ENCODE measurements around the gene PDX1. TPM values are rescaled to one million over a fixed set of nuclear protein-coding genes. Genes with fewer than 3 reads are reported as not detected.

The PDX1 gene
- total and polyA plus RNA-seq, 9 of the 15 experiments (the other 6 are each of a cell fraction or from before 2014, with no cell fraction given) = not detected

GRCh38 chr13:27928353-27928804, 8.6 kb downstream of the PDX1 start:
- WGBS (ENCODE audit: insufficient coverage, low coverage, missing lambda C conversion rate) = 9% methylated on average over 19 of the region's 26 CpGs
- BruUV-seq (replicated peaks) = no TSS peak
- intact Hi-C loops (cut with micrococcal nuclease) = no loop called here
- Histone ChIP-seq H3K4me1 (replicated peaks in 1 of 2; ENCODE audit: control insufficient read depth in 2 of 2, insufficient read depth in 2 of 2, low read length in 2 of 2) (no peaks in the 10 kb centered on the region; a peak in 1 of 5 replicates), H3K9me1 (ENCODE audit: control insufficient read depth, insufficient read depth, low read length) (no peaks in the 10 kb centered on the region), H2AFZ (ENCODE audit: low read depth, low read length) (no peak overlapping the region), H3K27me3 (ENCODE audit: control insufficient read depth in 2 of 2, insufficient read depth in 2 of 2, low read length in 2 of 2) (peaks cover 2 to 31% of the 10 kb centered on the region in 2 experiments; a peak in 4 of 5 replicates), H4K20me1 (replicated peaks; ENCODE audit: control insufficient read depth, insufficient read depth, low read length) (no peaks in the 10 kb centered on the region), H3K4me3 (no peak overlapping the region), H3K27ac (ENCODE audit: extremely low read depth, low read depth, low read length) (no peak overlapping the region), H3K9me3 (replicated peaks; ENCODE audit: control insufficient read depth, insufficient read depth, low read depth, low read length) (no peaks in the 10 kb centered on the region), H3K4me2 (ENCODE audit: insufficient read depth, low read length) (no peak overlapping the region), H3K9ac (ENCODE audit: insufficient read depth in 1 of 2, low read depth in 2 of 2, low read length in 2 of 2) (no peak overlapping the region), H3K79me2 (ENCODE audit: control insufficient read depth, insufficient read depth, low read length) (no peaks in the 10 kb centered on the region), H3K36me3 (ENCODE audit: control insufficient read depth, insufficient read depth, low read length) (no peaks in the 10 kb centered on the region)
- ChIA-PET POLR2A (no interaction called here), CTCF (ENCODE audit: low intra/inter-chr PET ratio) (no interaction called here)
- in situ Hi-C loops (cut with MboI) = no loop called here
- DNase-seq (ENCODE audit: extremely low read depth in 1 of 4, low spot score in 3 of 4) (no peak), ATAC-seq (no peak), FAIRE-seq (no peak)
- no peak for TF ChIP-seq ETV5 (CRISPR knock-in tag; IDR thresholded peaks at IDR 0.05; ENCODE audit: low read depth)
- TF ChIP-seq NEUROD1 (IDR thresholded peaks at IDR 0.05; ENCODE audit: borderline replicate concordance, low read depth, low read length, partially characterized antibody) = no peak
- TF ChIP-seq ERF (CRISPR knock-in tag; IDR thresholded peaks at IDR 0.05) = no peak
- TF ChIP-seq SMAD4 (CRISPR knock-in tag; conservative IDR thresholded peaks at IDR 0.05) = no peak
- TF ChIP-seq CBX8 (IDR thresholded peaks at IDR 0.05; ENCODE audit: borderline replicate concordance, extremely low read depth, low read depth, low read length, poor library complexity, severe bottlenecking) = no peak
- TF ChIP-seq TCF7L2 (IDR thresholded peaks at IDR 0.05; ENCODE audit: low read depth, low read length) = no peak
- no peak for TF ChIP-seq ETS1 (conservative IDR thresholded peaks at IDR 0.05; ENCODE audit: control insufficient read depth, low read depth, low read length)
- TF ChIP-seq CBFA2T2 (conservative IDR thresholded peaks at IDR 0.05) = no peak
- no peak for TF ChIP-seq MNT (conservative IDR thresholded peaks at IDR 0.05)
- TF ChIP-seq ZNF609 (CRISPR knock-in tag; IDR thresholded peaks at IDR 0.05; ENCODE audit: borderline replicate concordance) = no peak
- no peak for TF ChIP-seq E2F6 (IDR thresholded peaks at IDR 0.05; ENCODE audit: borderline replicate concordance in 1 of 2, extremely low read depth in 1 of 2, insufficient read depth in 1 of 2, insufficient read length in 1 of 2, low read depth in 1 of 2, low read length in 1 of 2, poor library complexity in 1 of 2, severe bottlenecking in 1 of 2)
- no peak for TF ChIP-seq ZNF311 (CRISPR knock-in tag; IDR thresholded peaks at IDR 0.05)
- TF ChIP-seq ZNF696 (CRISPR knock-in tag; conservative IDR thresholded peaks at IDR 0.05) = no peak

All from K562 (cell line).